Ovary (tissue), 9 donors: Measurements from ENCODE around the gene GRWD1. TPM values are rescaled to one million over a fixed set of nuclear protein-coding genes. Genes with fewer than 3 reads are reported as not detected.

Source experiments
- DNase-seq, 5 donors: peaks; one replicate each; pipeline ENCODE4 v3.0.0-alpha.2; 2019 to 2020
- H3K27ac ChIP-seq, 2 donors: fragments of 200-600 bp; one replicate each; pipeline versions ENCODE4 v1.5.1 to v1.8.0; 2019 to 2022
- H3K27me3 ChIP-seq: fragments of 200-600 bp; one replicate; pipeline ENCODE4 v1.8.0; 2022
- H3K36me3 ChIP-seq: fragments of 200-600 bp; sonication (generic); one replicate; pipeline ENCODE4 v1.5.1; 2019
- H3K4me1 ChIP-seq: one replicate; pipeline ENCODE4 v1.8.1; 2013; ENCODE audit warnings: mild to moderate bottlenecking, moderate library complexity; ENCODE audit not compliant: insufficient read depth
- H3K4me3 ChIP-seq: fragments of 200-600 bp; sonication (generic); one replicate; pipeline ENCODE4 v1.5.1; 2017
- H3K9me3 ChIP-seq, 2 donors: fragments of 200-600 bp in 1 of 2; sonication (generic) in 1 of 2; one replicate each; pipeline versions ENCODE4 v1.5.1 to v1.8.1; 2013 to 2019; ENCODE audit warnings: mild to moderate bottlenecking in 1 of 2, moderate library complexity in 1 of 2
- CTCF ChIP-seq, 3 donors: fragments of 450-650 bp in 2 of 3; fragments of 200-600 bp in 1 of 3; IDR thresholded peaks; one replicate each; pipeline versions ENCODE4 v1.5.1 to v1.8.0; 2016 to 2022; ENCODE audit warnings: antibody characterized with exemption in 3 of 3, mild to moderate bottlenecking in 1 of 3
- EP300 ChIP-seq: sonication (generic); formaldehyde crosslinking; IDR thresholded peaks from one replicate; pipeline ENCODE4 v1.6.1; 2017; ENCODE audit warnings: antibody characterized with exemption
- POLR2A ChIP-seq: fragments of 450-650 bp; IDR thresholded peaks from one replicate; pipeline ENCODE4 v1.6.1; 2017; ENCODE audit warnings: antibody characterized with exemption, mild to moderate bottlenecking, moderate library complexity
- WGBS, 3 donors: extraction: QIAGEN DNeasy Blood & Tissue Kit in 1 of 3; methylation state at CpG; one replicate each; pipeline versions ENCODE4 v1.1.5 to v1.1.7; 2013 to 2017; 5-methylcytosine and 5-hydroxymethylcytosine counted together
- intact Hi-C, 4 donors: fragments of 100-400 bp; cut with DNase I; formaldehyde crosslinking; loops; one replicate each; pipeline versions ENCODE4 v1.11.0 to v1.15.1; 2022 to 2023
- polyA plus RNA-seq, 2 donors: library from polyadenylated mRNA; stranded (reverse); fragments of 200-250 nt in 1 of 2; fragments of 350-450 nt in 1 of 2; fragmentation: Illumina TruSeq in 1 of 2; extraction: RNeasy Lipid Tissue Mini Kit (QIAGEN cat#74804) in 1 of 2; gene quantifications; one replicate each; pipeline ENCODE4 v1.2.3, GENCODE V29; 2013 to 2014
- total RNA-seq, 7 donors: library from RNA; depleted of rRNA in 2 of 7; stranded (reverse); fragments of >200 nt in 2 of 7; fragmentation: NEBNext Ultra II Directional in 3 of 7; extraction: Animal tissue kit (Norgen Biotek cat#: 25700) in 3 of 7; gene quantifications; one replicate each; pipeline versions ENCODE4 v1.1.0 to v1.2.4, GENCODE V29; 2016 to 2023
- donor health status: DM: no; HTN: no; CAD: no; lungs with moderate emphysema.
- donor health status: DM: no; HTN: no; CAD: no.
- donor health status: Bipolar disorder and iron deficiency.
- donor health status: DM: yes; HTN: yes; CAD: no.
- donor health status: DM: no; HTN: no; CAD: no.
- donor health status: DM: yes; HTN: yes; CAD: no.

Gene GRWD1
- total and polyA plus RNA-seq, 9 donors: 9.5 to 41.9 (median 27.9) TPM

- Histone ChIP-seq H3K4me1 (no peaks in the 10 kb centered on the region), H3K9me3 (no peaks in the 10 kb centered on the region), H3K27ac (no peak overlapping the region), H3K4me3 (no peak overlapping the region), H3K36me3 (no peaks in the 10 kb centered on the region), H3K27me3 (no peaks in the 10 kb centered on the region)
- 65 to 70% (median 68%) methylated on average over 8 of the region's 8 CpGs for WGBS, 3 donors
- no peak for TF ChIP-seq EP300
- no peak for TF ChIP-seq POLR2A
- TF ChIP-seq CTCF (IDR thresholded peaks at IDR 0.05): no peak
- intact Hi-C loops: no loop called here
- no peak for DNase-seq
Measured at GRCh38 chr19:48433337-48433736, 12.4 kb upstream of the GRWD1 start.

- no peak overlapping the region for H3K27ac ChIP-seq
- H3K36me3 ChIP-seq: no peaks in the 10 kb centered on the region
- TF ChIP-seq CTCF (IDR thresholded peaks at IDR 0.05) (no peak), EP300 (no peak), POLR2A (no peak)
- H3K9me3 ChIP-seq: no peaks in the 10 kb centered on the region
- H3K27me3 ChIP-seq: no peaks in the 10 kb centered on the region
- WGBS, 3 donors: 90 to 93% (median 93%) methylated on average over 5 of the region's 5 CpGs
- intact Hi-C loops: no loop called here
- no peak overlapping the region for H3K4me3 ChIP-seq
- H3K4me1 ChIP-seq: no peaks in the 10 kb centered on the region
- DNase-seq: no peak
Measured at GRCh38 chr19:48436586-48436985, 9.2 kb upstream of the GRWD1 start.

GRCh38 chr19:48441360-48442050 lies 4.3 kb upstream of the GRWD1 start:
- WGBS, 3 donors: 92 to 95% (median 94%) methylated on average over 20 of the region's 20 CpGs

More at GRCh38 chr19:48441360-48442050, 4.3 kb upstream of the GRWD1 start:
- Histone ChIP-seq H3K27me3 (no peaks in the 10 kb centered on the region), H3K4me3 (no peak overlapping the region), H3K36me3 (no peaks in the 10 kb centered on the region), H3K4me1 (peaks cover 6% of the 10 kb centered on the region), H3K9me3 (no peaks in the 10 kb centered on the region), H3K27ac (no peak overlapping the region)
- intact Hi-C loops: no loop called here
- DNase-seq: no peak
- TF ChIP-seq EP300: no peak
- no peak for TF ChIP-seq CTCF (IDR thresholded peaks at IDR 0.05)
- no peak for TF ChIP-seq POLR2A
